WERI-Rb-1 (cell line): ENCODE results near the gene IL19.
A peak's percentile ranks its signal among the peaks of the same experiment; 100 is the strongest.

Source experiments
- DNase-seq: peaks from one replicate; pipeline ENCODE4 v3.0.0-alpha.2; 2020
- H3K27ac ChIP-seq: fragments of 250-450 bp; sonication (Bioruptor Pico); 2 replicates; pipeline ENCODE4 v1.5.1; 2020; ENCODE audit warnings: mild to moderate bottlenecking, moderate library complexity
- H3K27me3 ChIP-seq: fragments of 250-450 bp; sonication (Bioruptor Pico); 2 replicates; pipeline ENCODE4 v1.5.1; 2021; ENCODE audit warnings: mild to moderate bottlenecking, low read depth, moderate library complexity; ENCODE audit not compliant: insufficient read depth, severe bottlenecking
- H3K36me3 ChIP-seq: fragments of 250-450 bp; sonication (Bioruptor Pico); 2 replicates; pipeline ENCODE4 v1.5.1; 2020; ENCODE audit warnings: mild to moderate bottlenecking, moderate library complexity
- H3K4me3 ChIP-seq: 2 replicates; pipeline ENCODE4 v1.5.1; 2011; ENCODE audit warnings: low read depth, mild to moderate bottlenecking, control low read depth, low read length
- H3K9me3 ChIP-seq: fragments of 250-450 bp; sonication (Bioruptor Pico); 2 replicates; pipeline ENCODE4 v1.5.1; 2021; ENCODE audit warnings: mild to moderate bottlenecking, moderate library complexity; ENCODE audit not compliant: severe bottlenecking
- CTCF ChIP-seq: IDR thresholded peaks from 2 replicates; pipeline ENCODE4 v1.5.1; 2011; ENCODE audit warnings: low read depth, mild to moderate bottlenecking, control low read depth, inconsistent platforms, low read length

Gene IL19

GRCh38 chr1:206766251-206766856 lies 4.2 kb upstream of the IL19 start:
- H3K4me3 ChIP-seq, result no peak overlapping the region
- no peak for TF ChIP-seq CTCF
- peak; percentile 42 for DNase-seq
- no peaks in the 10 kb centered on the region for H3K36me3 ChIP-seq
- peaks cover 93% of the 10 kb centered on the region for H3K27me3 ChIP-seq
- H3K9me3 ChIP-seq, result peaks cover 20% of the 10 kb centered on the region
- no peak overlapping the region for H3K27ac ChIP-seq

GRCh38 chr1:206768472-206769303 lies 1.9 kb upstream of the IL19 start:
- H3K36me3 ChIP-seq, result no peaks in the 10 kb centered on the region
- no peak for DNase-seq
- no peak overlapping the region for H3K27ac ChIP-seq
- H3K27me3 ChIP-seq, result peaks cover 98% of the 10 kb centered on the region
- H3K9me3 ChIP-seq, result peaks cover 14% of the 10 kb centered on the region
- no peak for TF ChIP-seq CTCF
- no peak overlapping the region for H3K4me3 ChIP-seq

GRCh38 chr1:206769304-206769731 lies 1.3 kb upstream of the IL19 start:
- Histone ChIP-seq H3K27me3 (peaks cover 98% of the 10 kb centered on the region), H3K36me3 (no peaks in the 10 kb centered on the region), H3K4me3 (no peak overlapping the region), H3K9me3 (peaks cover 10% of the 10 kb centered on the region), H3K27ac (no peak overlapping the region)
- no peak for DNase-seq
- TF ChIP-seq CTCF, result no peak

GRCh38 chr1:206771338-206771692 lies 742 bp downstream of the IL19 start:
- Histone ChIP-seq H3K27me3 (peaks cover 98% of the 10 kb centered on the region), H3K27ac (no peak overlapping the region), H3K36me3 (no peaks in the 10 kb centered on the region), H3K4me3 (no peak overlapping the region), H3K9me3 (peaks cover 15% of the 10 kb centered on the region)
- TF ChIP-seq CTCF, result no peak
- DNase-seq, result no peak

GRCh38 chr1:206772243-206772937 lies 1.8 kb downstream of the IL19 start, which contains the start of gene IL10:
Gene IL10, minus strand, starts transcription at chr1:206772494. Its CDS starts 59 bp downstream, at chr1:206772435.
- no peak within 1 kb of the TSS for H3K4me3 ChIP-seq
- no peaks in the 10 kb centered on the region for H3K36me3 ChIP-seq
- peaks cover 89% of the 10 kb centered on the region for H3K27me3 ChIP-seq
- H3K9me3 ChIP-seq, result peaks cover 12% of the 10 kb centered on the region
- TF ChIP-seq CTCF, result no peak
- H3K27ac ChIP-seq, result no peak within 1 kb of the TSS
- DNase-seq, result no peak
